Keratinocyte (primary cell): ENCODE data around the gene AOPEP.
"Not testable (repeated sequence)": the region's sequence is repeated elsewhere in the genome, so short reads cannot be mapped to it uniquely, and the experiment has no call there.

ENCODE experiments used
- CTCF ChIP-seq, 3 experiments: IDR thresholded peaks in 1 of 3; conservative IDR thresholded peaks in 1 of 3; optimal IDR thresholded peaks in 1 of 3; 2 replicates in 2 of 3; 3 replicates in 1 of 3; pipeline versions ENCODE3 to v1.5.1; 2011; ENCODE audit warnings: low read length in 3 of 3, mild to moderate bottlenecking in 3 of 3, moderate library complexity in 2 of 3, control low read depth in 1 of 3, inconsistent platforms in 1 of 3; ENCODE audit not compliant: insufficient read depth in 2 of 3; ENCODE audit errors: extremely low read depth in 1 of 3
- EZH2 ChIP-seq: IDR thresholded peaks from one replicate; pipeline ENCODE4 v1.6.1; 2012; ENCODE audit warnings: inconsistent platforms, mild to moderate bottlenecking, low read length, moderate library complexity

DNA sequence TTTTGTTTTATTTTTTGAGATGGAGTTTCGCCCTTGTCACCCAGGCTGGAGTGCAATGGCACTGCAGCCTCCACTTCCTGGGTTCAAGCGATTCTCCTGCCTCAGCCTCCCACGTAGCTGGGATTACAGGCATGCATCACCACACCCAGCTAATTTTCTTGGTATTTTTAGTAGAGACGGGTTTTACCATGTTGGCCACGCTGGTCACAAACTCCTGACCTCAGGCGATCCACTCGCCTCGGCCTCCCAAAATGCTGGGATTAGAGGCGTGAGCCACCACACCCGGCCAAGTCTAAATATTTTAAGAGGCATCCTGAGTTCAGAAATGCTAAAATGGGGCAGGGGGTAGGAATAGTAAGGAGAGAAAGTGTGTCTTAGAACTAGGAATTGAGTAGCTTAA is 122.3 kb downstream of the AOPEP start:
- TF ChIP-seq CTCF (optimal IDR thresholded peaks at IDR 0.05 in 1 of 3, IDR thresholded peaks at IDR 0.05 in 1 of 3, conservative IDR thresholded peaks at IDR 0.05 in 1 of 3; ENCODE audit: extremely low read depth in 1 of 3, insufficient read depth in 2 of 3, low read length in 3 of 3); EZH2: not testable (repeated sequence)
